LHCN-M2 (cell line): ENCODE data around the gene GDPD5. TPM values are rescaled to one million over a fixed set of nuclear protein-coding genes. Genes with fewer than 3 reads are reported as not detected.

ENCODE experiments used
- DNase-seq: peaks from one replicate; pipeline ENCODE4 v3.0.0-alpha.2; 2012; ENCODE audit warnings: low read depth
- total RNA-seq: library from RNA; depleted of rRNA; stranded (reverse); fragments of >200 nt; gene quantifications from 2 replicates; pipeline ENCODE4 v1.2.3, GENCODE V29; 2014

GDPD5 gene
- total RNA-seq, 1 experiment from 2014 or later, result 1.6 TPM

DNA sequence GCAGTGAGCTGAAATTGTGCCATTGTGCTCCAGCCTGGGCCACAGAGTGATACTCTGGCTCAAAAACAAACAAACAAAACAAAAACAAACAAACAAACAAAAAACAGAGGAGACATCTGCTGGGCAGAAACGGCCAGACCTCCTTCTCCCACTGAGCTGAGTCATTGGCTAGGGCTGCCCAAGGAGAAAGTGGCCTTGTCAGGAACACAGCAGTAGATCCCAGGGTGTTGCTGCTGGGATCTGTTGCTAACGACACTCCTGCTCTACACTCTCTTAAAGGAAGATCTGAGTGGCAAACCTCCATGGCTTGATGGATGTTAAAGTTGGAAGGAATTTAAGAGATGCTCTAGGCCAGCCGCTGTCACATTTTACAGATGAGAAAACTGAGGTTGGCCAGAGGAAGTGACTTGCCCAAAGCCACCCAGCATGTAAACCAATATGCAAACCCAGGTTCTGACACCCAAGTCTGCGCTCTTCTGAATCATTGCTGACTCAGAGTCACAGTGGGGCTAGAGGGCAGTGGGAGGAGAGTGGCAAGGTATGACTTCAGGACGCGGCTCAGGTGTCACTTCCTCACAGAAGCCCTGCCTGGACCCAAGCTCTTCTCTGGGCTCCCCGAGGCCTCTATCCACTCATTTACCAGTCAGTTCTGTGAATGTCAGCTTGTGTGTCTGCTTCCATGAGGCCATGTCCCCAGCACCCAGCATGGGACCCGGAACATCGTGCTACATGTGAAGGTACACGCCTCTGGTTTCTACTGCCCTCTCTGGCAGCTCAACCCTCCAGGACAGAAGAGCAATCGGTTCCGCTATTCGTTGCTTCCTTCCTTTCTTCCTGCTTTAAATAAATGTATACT, 11.3 kb upstream of the GDPD5 start:
- peak; percentile 20 for DNase-seq

DNA sequence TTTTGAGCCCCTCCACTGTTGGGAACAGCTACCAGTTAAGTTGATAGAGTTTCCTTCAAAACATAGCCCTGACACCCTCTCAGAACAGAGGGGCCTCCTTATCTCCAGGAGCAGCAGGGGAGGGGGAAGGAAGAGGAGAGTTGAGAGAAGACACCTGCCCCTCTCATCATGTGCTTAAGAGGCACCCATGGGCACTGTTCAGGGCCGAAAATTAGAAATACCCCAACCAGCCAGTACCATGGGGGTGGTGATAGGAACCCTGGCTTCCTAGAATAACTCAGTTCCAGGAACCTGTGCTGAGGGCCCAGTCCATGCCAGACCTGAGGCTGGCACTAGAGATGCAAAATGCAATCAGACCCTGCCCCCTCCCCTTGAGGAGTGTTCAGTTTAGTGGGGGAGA, 9.3 kb upstream of the GDPD5 start:
- DNase-seq, result no peak

GRCh38 chr11:75534259-75535069, 8.7 kb upstream of the GDPD5 start:
- DNase-seq, result no peak

GRCh38 chr11:75533896-75534258, 8.1 kb upstream of the GDPD5 start:
- no peak for DNase-seq

- DNase-seq, result peak; percentile 38
These were observed 6.7 kb upstream of the GDPD5 start for GRCh38 chr11:75532200-75533048.

DNA sequence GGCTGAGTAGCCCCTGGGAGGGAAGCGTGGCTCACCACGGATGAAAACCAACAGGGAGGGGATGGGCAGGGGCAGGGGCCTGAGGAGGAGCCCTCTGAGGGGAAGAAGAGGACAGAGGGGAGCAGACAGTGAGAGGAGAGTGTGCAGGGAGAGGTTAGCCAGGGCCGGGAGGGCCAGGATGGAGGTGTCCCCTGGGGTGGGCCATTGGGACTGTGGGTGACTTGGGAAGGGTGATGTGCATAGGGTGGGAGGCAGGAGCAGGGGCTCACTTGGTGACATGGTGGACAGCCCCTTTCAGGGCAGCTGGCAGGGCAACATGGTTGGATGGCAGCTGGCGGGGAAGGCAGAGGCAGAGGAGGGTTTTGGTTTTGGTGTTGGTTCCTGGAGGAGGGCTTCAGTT, 5.6 kb upstream of the GDPD5 start:
- DNase-seq, result no peak

DNA sequence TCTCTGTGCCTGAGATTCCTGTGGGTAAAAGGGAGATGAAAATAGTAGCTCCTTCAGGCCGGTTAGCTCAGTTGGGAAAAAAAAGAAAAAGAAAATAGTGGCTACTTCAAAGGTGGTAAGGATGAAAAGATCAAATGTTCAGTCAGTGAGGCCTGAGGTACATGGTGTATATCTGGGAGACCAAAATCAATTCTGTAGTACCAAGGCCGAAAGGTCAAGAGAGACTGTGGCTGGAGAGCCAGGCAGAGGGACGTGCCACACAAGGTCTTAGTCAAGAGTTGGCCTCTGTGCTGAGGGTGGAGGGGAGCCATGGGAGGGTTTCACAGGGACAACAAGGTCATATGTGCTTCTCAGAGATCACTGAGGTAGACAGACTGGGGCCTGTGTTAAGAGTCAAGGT, 4.8 kb upstream of the GDPD5 start:
- no peak for DNase-seq

DNA sequence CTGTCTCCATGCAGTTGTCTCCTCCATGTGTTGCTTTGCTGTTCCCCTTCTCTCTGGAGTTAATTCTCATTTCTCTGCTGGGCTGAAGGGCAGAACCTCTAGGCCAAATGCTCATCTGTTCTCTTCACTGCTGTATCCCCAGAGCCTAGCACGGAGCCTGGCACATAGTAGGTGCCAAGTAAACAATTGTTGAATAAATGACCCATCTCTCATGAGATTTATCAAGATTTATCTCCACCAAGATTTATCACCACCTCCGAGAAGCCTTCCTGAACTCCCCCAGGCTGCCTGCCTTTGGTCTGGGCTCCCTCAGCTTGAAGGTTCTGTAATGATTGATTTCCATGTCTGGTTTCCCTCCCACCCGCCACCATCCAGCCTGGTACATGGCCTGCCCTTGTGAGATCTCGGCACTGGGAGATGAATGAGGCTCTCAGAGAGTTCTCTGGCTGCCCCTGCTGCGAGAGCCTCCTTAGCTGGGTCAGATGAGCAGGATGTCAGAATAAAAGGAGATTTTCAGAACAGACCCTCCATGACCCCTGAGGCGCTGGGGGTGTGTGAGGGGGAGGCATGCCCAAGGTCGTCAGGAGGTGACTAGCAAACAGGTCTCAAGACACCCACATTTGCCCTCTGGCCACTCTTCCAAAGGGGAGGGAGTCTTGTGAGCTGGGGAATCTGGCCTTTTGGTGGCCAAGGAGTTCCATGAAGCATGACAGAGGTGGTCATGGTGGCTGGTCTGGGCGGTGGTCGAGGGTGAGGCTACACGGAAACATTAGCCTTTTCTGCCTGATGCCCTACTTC, 2.4 kb upstream of the GDPD5 start:
- no peak for DNase-seq

DNA sequence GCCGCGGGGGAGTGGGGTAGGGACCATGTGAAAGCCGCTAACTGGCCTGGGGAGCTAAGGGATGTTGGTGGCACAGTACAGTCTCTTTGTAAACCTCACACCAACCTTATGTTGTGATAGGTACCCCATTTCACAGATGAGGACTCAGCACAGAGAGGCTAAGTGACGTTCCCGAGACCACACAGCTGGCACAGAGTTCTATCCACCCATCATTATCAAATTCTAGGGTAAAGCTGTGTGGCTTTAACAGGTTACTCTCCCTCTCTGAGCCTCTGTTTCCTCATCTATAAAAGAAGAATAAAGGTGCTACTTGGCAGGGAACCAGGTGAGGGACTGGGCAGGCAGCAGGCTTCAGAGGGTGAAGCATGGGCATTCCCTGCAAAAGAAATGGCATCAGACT, 1.4 kb upstream of the GDPD5 start:
- DNase-seq, result no peak

GRCh38 chr11:75526192-75526541, 426 bp upstream of the GDPD5 start:
- DNase-seq, result no peak

DNA sequence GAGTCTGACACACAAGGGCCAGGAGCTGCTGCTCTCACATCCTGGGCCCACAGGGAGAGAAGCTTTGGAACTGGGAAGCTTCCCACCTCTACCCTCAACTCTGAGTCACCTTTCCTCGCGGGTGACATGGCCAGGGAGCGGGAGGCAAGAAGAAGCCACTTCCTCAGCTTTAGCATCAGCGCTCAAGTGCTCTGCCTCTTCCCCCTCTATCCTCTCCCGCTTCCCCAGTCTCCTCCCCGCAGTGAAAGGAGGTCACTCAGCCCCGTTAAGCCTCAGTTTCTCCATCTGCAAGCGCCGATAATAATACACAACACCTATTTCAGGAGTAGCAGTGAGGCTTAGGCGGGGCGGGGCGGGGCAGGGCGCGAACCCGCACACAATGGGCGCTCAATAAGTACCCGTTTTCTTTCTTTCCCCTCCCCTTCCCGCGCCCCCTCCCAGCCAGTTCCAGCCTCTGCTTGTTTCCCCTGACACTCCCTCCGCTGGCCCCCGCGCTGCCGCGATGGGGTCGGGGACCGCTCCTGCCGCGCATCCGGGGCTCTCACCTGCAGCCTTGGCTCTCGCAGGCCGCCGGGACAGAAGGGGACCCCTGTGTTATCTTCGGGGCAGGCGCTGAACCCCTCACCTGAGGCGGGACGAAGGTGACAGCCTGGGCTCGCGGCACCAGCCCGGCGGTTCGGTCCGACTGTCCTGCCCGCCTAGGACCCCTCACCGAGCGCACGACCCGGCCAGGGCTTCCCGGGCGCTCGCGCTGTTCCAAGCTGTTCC, 892 bp downstream of the GDPD5 start:
- no peak for DNase-seq

DNA sequence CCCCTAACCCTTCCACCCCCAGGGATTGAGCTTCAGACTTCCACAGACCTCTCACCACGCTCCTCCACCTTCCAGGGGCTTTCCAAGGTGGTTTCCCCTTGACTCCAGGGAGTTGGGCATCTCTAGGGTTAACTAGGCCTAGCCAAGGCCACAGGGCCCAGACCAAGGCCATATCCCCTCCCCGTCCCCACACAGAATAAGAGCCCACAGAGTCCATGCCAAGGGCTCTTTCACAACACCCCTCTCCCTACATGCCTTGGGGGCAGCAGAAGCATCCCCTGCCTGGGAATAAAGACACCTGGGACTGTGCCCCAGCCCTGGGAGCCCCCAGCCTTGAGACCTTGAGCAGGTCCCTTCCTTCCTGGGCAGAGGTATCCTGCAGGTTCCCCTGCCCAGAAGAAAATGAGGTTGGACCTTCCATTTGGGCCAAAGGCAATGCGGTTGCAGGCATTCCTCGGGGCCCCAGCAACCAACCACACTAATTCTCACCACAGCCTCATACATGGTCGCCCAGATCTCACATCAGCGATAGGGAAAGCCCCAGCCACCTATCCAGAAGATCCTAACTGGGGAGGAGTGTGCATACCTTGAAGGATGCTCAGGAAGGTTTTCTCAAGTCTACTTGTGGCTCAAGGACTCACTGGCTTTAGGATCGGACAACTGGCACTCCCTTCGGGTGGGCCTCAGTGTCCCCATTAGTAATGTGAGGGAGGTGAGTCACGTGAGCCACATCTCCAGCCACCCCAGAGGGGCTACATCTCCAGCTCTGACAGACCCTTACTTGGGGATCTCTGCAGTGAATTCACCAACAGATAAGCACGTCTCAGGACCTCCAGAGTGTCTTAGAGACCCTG, 1.7 kb downstream of the GDPD5 start:
- DNase-seq, result no peak

DNA sequence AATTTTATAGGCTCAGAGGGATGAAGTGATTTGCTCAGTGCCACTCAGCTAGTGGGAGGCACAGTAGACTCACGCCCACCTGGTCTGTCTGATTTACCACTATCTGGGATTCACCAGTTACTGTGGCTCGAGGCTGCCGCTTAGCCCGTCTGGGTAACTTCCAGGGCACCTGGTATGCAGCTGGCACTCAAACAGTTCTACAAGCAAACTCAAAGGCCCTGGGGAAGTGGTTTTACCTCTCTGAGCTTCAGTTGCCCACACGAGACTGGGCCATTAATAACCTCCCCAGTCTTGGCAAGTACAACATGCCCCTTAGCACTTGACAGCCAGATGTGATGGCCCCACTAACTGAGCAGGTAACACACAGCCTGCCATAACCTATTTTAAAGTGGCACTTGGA, 2.6 kb downstream of the GDPD5 start:
- DNase-seq, result no peak

DNA sequence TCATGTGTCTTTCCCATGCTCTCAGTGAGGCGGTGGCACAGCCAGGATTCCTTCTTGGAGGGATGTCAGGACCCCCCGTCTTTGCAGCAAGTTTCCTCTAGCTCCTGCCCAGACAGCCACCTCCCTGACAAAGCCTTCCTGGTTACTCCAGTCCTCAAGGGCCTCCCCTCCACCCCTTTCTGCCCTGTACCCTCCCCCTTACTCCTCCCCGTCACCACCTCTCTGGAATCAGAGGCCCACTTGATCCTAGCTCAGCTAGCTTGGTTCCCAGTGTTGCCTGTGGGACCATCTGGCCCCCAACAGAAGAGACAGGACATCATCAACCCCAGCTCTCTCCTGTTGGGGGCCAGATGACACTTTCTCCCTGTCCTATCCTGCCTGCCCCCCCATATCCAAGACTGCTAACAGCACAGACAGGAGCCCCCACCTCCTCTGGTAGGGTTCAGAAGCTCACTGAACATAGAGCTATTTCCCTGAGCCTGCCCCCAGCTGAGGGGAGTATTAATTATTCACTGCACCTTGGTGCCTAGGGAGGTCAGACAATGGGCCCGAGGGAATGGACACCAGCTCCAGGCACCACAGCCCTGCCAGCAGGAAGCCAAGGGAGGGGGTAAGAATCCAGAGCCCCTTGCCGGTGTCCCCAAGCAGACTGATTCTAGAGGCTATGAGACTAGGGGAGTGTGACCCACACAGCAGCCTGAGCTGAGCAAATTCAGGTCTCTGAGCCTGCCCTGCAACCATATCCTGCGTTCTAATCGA, 3.3 kb downstream of the GDPD5 start:
- no peak for DNase-seq

GRCh38 chr11:75520688-75521087, 5.1 kb downstream of the GDPD5 start:
- DNase-seq, result peak; percentile 35

GRCh38 chr11:75518771-75519653, 6.7 kb downstream of the GDPD5 start:
- DNase-seq, result no peak

- DNase-seq, result no peak
These were observed 7.6 kb downstream of the GDPD5 start for GRCh38 chr11:75518204-75518549.

- DNase-seq, result no peak
These were observed 8.9 kb downstream of the GDPD5 start for GRCh38 chr11:75516886-75517285.
